K562 (cell line): ENCODE data around the gene CTSW. TPM values are rescaled to one million over a fixed set of nuclear protein-coding genes. Genes with fewer than 3 reads are reported as not detected.

Source experiments
- BCL6 ChIP-seq: fragments of 250-450 bp; sonication (Bioruptor Pico); IDR thresholded peaks from 2 replicates; pipeline ENCODE4 v1.4.0; 2020
- L3MBTL2 ChIP-seq: fragments of 450-650 bp; IDR thresholded peaks from 2 replicates; pipeline ENCODE4 v1.6.1; 2016; ENCODE audit warnings: mild to moderate bottlenecking, moderate library complexity
- PHF20 ChIP-seq: fragments of 450-650 bp; IDR thresholded peaks from 2 replicates; pipeline ENCODE4 v1.6.1; 2018; ENCODE audit not compliant: partially characterized antibody
- ZNF253 ChIP-seq: fragments of 250-450 bp; sonication (Bioruptor Pico); conservative IDR thresholded peaks from 2 replicates; pipeline ENCODE4 v1.6.1; 2021; ENCODE audit warnings: mild to moderate bottlenecking
- polyA plus RNA-seq, 8 experiments: library from polyadenylated mRNA; depleted of rRNA in 4 of 8; stranded (reverse) in 5 of 8; unstranded in 3 of 8; fragments of >200 nt; fragmentation: Nextera tagmentation in 2 of 8; fragmentation: Illumina TruSeq in 1 of 8; extraction: Ambion mirVana in 2 of 8; extraction: Trizol in 1 of 8; gene quantifications; 2 replicates each; pipeline versions ENCODE4 v1.2.1 to v1.2.3, GENCODE V29; 2011 to 2014; ENCODE audit warnings: inconsistent platforms in 1 of 8, missing spikeins in 1 of 8
- total RNA-seq, 7 experiments: library from RNA; depleted of rRNA in 6 of 7; stranded (reverse); fragments of >200 nt in 6 of 7; fragmentation: Illumina TruSeq in 2 of 7; extraction: Trizol in 2 of 7; gene quantifications; 2 replicates each; pipeline versions ENCODE4 v1.2.1 to v1.2.3, GENCODE V29; 2011 to 2021; ENCODE audit warnings: low replicate concordance in 1 of 7
- TF ChIP-seq, protein P1 (sequence below): sonication (generic); formaldehyde crosslinking; IDR thresholded peaks from 2 replicates; pipeline ENCODE4 v1.8.0; 2022; ENCODE audit warnings: mild to moderate bottlenecking, missing genetic modification reagents
- TF ChIP-seq, protein P2 (sequence below): fragments of 250-450 bp; sonication (Bioruptor Pico); IDR thresholded peaks from 2 replicates; pipeline ENCODE4 v1.4.0; 2020

The CTSW gene
- total and polyA plus RNA-seq, 9 of the 15 experiments (the other 6 are each of a cell fraction or from before 2014, with no cell fraction given) = 0.04 TPM; not detected in 8

DNA sequence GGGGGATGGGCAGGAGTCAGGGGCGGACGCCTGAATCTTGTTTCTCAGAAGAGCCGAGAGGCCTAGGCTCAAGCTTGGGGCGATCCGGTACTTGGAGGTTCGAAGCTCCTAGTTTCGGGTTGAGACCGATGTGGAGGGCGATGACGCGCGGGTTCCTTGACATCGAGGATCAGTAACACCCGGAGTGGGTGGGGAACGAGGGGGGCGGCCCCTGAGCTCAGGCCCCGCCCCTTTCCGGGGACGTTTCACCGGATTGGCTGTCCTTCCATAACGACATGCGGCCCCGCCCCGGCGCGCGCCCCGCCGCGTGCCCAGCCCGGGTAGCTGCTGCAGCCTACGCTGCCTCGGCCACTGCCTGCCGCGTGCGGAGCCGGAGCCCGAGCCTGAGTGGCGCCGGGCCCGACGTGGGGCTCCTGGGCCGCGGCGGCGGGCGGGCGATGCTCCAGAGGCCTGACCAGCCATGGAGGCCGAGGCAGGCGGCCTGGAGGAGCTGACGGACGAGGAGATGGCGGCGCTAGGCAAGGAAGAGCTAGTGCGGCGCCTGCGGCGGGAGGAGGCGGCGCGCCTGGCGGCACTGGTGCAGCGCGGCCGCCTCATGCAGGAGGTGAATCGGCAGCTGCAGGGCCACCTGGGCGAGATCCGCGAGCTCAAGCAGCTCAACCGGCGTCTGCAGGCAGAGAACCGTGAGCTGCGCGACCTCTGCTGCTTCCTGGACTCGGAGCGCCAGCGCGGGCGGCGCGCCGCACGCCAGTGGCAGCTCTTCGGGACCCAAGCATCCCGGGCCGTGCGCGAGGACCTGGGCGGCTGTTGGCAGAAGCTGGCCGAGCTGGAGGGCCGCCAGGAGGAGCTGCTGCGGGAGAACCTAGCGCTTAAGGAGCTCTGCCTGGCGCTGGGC is 10.9 kb downstream of the CTSW start, which contains the start of gene CCDC85B (continued):
- TF ChIP-seq, protein P1, sequence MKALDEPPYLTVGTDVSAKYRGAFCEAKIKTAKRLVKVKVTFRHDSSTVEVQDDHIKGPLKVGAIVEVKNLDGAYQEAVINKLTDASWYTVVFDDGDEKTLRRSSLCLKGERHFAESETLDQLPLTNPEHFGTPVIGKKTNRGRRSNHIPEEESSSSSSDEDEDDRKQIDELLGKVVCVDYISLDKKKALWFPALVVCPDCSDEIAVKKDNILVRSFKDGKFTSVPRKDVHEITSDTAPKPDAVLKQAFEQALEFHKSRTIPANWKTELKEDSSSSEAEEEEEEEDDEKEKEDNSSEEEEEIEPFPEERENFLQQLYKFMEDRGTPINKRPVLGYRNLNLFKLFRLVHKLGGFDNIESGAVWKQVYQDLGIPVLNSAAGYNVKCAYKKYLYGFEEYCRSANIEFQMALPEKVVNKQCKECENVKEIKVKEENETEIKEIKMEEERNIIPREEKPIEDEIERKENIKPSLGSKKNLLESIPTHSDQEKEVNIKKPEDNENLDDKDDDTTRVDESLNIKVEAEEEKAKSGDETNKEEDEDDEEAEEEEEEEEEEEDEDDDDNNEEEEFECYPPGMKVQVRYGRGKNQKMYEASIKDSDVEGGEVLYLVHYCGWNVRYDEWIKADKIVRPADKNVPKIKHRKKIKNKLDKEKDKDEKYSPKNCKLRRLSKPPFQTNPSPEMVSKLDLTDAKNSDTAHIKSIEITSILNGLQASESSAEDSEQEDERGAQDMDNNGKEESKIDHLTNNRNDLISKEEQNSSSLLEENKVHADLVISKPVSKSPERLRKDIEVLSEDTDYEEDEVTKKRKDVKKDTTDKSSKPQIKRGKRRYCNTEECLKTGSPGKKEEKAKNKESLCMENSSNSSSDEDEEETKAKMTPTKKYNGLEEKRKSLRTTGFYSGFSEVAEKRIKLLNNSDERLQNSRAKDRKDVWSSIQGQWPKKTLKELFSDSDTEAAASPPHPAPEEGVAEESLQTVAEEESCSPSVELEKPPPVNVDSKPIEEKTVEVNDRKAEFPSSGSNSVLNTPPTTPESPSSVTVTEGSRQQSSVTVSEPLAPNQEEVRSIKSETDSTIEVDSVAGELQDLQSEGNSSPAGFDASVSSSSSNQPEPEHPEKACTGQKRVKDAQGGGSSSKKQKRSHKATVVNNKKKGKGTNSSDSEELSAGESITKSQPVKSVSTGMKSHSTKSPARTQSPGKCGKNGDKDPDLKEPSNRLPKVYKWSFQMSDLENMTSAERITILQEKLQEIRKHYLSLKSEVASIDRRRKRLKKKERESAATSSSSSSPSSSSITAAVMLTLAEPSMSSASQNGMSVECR = peak; percentile 44; the same call in 1 of the 2 replicates
- no peak for TF ChIP-seq BCL6 (CRISPR knock-in tag)
- no peak for TF ChIP-seq PHF20
- TF ChIP-seq L3MBTL2 = peak; percentile 98
- TF ChIP-seq ZNF253 = no peak
- TF ChIP-seq, protein P2, sequence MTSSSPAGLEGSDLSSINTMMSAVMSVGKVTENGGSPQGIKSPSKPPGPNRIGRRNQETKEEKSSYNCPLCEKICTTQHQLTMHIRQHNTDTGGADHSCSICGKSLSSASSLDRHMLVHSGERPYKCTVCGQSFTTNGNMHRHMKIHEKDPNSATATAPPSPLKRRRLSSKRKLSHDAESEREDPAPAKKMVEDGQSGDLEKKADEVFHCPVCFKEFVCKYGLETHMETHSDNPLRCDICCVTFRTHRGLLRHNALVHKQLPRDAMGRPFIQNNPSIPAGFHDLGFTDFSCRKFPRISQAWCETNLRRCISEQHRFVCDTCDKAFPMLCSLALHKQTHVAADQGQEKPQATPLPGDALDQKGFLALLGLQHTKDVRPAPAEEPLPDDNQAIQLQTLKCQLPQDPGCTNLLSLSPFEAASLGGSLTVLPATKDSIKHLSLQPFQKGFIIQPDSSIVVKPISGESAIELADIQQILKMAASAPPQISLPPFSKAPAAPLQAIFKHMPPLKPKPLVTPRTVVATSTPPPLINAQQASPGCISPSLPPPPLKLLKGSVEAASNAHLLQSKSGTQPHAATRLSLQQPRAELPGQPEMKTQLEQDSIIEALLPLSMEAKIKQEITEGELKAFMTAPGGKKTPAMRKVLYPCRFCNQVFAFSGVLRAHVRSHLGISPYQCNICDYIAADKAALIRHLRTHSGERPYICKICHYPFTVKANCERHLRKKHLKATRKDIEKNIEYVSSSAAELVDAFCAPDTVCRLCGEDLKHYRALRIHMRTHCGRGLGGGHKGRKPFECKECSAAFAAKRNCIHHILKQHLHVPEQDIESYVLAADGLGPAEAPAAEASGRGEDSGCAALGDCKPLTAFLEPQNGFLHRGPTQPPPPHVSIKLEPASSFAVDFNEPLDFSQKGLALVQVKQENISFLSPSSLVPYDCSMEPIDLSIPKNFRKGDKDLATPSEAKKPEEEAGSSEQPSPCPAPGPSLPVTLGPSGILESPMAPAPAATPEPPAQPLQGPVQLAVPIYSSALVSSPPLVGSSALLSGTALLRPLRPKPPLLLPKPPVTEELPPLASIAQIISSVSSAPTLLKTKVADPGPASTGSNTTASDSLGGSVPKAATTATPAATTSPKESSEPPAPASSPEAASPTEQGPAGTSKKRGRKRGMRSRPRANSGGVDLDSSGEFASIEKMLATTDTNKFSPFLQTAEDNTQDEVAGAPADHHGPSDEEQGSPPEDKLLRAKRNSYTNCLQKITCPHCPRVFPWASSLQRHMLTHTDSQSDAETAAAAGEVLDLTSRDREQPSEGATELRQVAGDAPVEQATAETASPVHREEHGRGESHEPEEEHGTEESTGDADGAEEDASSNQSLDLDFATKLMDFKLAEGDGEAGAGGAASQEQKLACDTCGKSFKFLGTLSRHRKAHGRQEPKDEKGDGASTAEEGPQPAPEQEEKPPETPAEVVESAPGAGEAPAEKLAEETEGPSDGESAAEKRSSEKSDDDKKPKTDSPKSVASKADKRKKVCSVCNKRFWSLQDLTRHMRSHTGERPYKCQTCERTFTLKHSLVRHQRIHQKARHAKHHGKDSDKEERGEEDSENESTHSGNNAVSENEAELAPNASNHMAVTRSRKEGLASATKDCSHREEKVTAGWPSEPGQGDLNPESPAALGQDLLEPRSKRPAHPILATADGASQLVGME (CRISPR knock-in tag) = peak; percentile 90; the same call in 1 of the 2 replicates
